Suppressor macrophage (primary cell): Measurements from ENCODE around the gene SYT6.
A peak's percentile ranks its signal among the peaks of the same experiment; 100 is the strongest.

Experiments
- DNase-seq, 4 experiments: peaks; one replicate each; pipeline ENCODE4 v3.0.0-alpha.2; 2020 to 2022

The SYT6 gene

DNA sequence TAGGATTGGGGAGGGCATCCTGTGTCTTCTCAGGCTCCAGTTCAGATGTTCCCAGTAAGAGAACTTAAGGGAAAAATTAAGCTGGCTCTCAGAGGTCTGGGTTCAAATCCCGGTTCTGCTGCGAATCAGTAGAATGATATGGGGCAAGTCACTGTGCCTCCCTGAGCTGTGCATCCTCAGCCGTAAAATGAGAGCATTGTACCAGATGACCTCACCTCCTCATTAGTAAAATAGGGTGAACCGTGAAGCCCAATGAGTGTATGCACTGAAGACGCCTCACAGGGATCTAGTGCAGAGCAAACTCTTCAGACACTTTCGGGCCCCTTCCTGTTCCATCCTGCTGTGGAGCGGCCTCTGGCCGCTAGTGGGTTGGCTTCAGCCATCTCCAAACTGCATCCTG is 36.0 kb downstream of the SYT6 start:
- no peak for DNase-seq

DNA sequence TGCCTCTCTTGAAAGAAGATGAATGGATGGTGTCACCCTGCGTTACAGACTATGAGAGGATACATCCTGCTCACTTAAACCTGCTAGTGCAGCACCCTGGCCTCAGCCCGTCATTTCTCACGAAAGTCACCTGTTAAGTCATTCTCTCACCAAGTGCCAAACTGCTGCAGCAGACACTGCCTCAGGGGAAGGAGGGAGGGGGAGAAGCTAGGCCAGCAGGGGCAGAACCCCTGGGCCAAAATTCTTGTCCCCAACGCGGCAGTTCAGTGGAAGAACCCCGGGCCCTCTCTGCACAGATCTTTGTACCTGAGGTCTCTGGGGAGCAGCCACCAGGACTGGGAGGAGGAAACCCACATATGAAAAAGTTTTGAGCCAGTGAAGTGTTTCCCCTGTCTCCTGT is 37.6 kb downstream of the SYT6 start:
- no peak for DNase-seq

DNA sequence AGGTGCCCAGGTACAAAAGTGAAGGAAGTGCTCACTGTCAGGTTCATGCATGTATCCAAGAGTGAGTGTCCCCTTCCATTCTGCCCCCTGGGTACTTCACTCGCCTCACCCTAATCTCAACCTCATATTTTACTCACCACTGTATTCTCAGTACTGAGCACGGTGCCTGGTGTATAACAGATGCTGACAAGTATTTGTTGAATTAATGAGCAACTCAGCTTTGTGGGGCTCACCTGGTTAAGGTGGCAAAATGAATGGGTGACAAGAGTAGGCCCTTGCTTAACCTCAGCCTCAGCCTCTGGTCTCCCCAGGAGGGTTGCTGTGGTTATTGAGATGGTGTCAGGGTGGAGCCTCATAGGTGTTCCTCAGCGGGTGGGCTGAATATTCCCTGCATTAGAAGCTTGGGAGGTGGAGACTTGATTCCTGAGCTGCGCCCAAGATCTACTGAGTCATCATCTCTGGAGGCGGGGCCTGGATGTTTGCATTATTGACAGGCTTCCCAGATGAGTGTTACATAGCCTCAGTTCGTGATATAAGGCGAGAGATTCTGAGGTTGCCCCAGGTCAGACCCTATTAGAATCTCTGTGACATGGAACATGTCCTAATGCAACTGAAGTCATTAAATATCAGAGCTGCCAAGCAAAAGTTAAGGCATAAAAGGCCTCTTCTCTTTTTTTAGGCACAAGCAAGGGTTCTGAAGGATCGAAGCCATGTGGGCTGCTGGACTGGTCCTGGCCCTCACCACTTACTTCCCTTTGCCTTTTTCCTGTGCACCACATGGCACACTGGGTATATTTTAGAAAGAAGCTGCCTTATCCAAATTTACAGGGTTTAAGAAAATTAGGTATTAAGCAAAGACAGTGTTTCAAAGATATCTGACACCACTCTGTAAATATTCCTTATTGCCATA is 39.2 kb downstream of the SYT6 start:
- peak; percentile 55 to 71 (median 68) for DNase-seq

GRCh38 chr1:114113411-114114184 is 40.1 kb downstream of the SYT6 start:
- peak; percentile 79 to 92 (median 90) for DNase-seq

DNA sequence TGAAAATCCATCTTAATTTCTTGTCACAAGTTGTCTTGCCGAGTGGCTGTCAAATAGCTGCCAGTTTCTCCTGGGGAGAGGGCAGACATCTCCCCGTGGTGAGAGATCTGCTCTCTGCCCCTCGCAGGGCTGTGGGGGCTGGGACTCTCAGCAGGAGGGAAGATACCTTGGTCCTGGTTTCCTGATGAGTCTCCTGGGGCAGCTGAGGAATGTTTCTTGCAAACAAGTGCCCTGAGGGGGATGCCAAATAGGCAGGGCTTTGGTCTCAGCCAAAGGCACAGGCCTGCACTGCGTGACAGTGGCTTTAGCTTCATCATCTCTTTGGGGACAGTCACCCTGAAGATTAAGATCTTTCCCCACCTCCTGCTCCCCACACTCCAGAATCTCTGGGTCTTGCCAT is 40.9 kb downstream of the SYT6 start:
- no peak for DNase-seq

GRCh38 chr1:114111731-114112641 is 41.7 kb downstream of the SYT6 start:
- no peak for DNase-seq

- DNase-seq, result peak; percentile 38 to 79 (median 62)
Observed at GRCh38 chr1:114109981-114110380, 43.7 kb downstream of the SYT6 start.

DNA sequence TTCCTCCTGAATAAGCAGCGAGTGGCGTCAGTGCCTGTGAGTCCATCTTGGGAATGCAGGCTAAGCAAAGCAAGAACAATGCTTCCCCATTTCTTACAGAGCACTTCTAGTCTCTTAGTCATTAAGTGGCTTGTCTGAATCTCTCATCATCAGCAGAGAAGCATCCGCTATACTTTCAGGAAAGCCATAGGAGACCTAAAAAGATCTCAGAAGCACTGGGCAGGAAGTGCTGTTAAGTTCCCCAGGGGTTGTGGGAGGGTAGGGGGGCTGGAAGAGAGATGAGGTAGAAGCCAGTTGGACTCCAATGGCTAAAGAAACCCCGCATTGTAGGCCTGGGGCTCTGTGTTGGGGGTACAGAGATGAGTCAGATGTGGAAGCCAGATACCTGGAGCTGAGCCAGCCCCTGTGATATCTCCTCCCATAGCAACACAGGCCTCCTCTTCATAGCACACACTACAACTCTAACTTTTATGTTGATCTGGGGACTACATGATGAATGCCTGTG is 44.9 kb downstream of the SYT6 start:
- DNase-seq, result peak; percentile 80 to 95 (median 90)

- DNase-seq, result peak in 1 of 4 experiments; percentile 41
Observed at GRCh38 chr1:114107474-114108435, 45.9 kb downstream of the SYT6 start.

DNA sequence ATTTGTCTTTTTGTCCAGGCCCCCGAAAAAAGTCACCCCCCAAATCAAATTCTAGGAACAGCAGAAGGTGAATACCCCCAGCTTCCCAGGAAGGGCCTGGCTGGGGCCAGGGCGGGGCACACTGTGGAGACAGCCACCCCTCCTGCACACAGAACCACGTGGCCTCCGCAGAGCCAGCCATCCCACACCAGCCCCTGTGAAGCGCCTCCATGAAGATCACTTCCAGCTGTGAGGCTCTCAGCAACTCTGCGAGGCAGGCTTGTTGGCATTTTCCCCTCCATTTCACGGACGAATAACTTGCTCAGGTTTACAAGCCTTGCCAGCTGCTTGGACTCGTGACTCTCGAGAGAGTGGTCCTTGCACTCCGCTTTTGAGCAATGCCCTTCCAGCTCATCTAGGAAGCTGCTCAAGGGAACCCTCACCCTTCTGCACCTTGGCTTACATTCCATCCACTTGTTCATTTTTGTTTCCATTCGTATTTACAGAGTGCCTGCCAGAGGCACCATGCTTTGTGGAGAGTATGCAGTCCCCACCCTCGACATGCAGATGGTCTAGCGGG is 48.2 kb downstream of the SYT6 start:
- DNase-seq, result no peak

DNA sequence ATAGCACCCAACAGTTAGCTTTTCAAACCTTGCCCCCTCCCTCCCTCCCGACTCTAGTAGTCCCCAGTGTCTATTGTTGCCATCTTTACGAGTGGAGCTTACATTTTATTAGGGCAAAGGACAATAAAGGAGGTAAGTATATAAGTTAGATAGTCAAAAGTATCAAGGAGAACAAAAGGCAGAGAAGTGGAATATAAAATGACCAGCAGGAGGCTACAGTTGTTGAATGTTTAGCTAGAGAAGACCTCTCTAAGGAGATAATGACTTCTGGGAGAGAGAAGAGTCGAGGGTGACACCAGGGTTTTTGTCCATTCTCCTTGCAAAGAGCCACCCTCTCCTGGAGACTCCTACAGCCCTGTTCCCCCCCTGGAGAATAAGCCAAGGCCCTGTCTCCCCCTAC is 48.7 kb downstream of the SYT6 start:
- no peak for DNase-seq

DNA sequence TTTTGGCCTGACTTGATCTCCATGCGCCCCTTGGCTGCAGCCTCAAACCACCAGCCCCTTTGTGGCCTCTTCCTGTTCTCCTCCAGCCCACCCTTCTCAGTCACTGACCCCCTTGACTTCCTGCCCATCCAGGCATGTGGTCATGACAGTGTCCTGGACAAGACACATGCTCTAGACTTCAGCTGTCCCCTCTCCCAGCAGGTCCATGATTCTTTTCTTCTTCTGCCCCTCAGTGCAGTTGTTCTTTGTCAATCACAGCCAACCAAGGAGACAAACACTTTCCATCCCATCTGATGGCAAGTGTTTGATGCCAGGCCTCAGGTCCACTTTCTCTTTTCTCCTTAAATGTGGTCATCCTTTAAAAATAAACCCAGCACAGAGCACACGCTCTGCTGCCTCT is 49.7 kb downstream of the SYT6 start:
- no peak for DNase-seq

DNA sequence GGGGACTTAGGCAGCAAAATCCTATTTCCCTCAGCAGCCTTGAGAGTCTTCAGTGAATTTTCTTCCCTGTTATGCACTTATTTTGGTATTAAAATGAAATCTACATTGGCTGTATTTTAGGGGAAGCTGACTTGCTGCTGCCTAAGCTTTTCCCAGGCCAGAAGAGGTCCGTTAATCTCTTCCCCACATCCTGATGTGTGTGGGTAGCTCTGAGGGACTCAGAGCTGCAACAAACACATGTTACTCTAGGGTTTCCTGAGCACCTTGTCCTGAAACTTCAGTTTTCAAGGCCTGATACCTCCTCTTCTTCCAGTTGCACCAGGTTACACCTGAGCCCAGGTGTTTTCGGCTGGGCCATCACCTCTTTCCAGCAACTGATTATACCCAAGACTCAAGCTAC is 51.5 kb downstream of the SYT6 start:
- peak in 1 of 4 experiments; percentile 45 for DNase-seq

DNA sequence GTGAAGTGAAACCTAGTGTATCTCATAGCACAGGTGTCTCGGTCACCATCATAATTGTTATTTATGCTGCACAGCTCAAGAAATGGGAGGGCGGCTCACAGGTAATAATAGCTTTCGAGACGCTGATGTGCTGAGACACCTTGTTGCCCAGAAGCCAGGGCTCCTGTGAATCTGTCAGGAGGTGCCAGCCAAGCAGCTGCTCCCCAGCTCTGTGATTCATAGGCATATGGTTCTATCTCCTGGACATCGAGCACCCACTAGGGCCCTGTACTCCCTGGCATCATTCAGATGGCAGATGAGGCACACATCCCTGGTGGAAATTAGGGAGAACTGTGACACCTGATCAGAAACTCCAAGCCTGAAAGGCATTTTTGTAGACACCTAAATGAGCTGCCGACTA is 53.5 kb downstream of the SYT6 start:
- no peak for DNase-seq

- no peak for DNase-seq
Observed at GRCh38 chr1:114099268-114099667, 54.4 kb downstream of the SYT6 start.

GRCh38 chr1:114097109-114097508 is 56.6 kb downstream of the SYT6 start:
- no peak for DNase-seq

- no peak for DNase-seq
Observed at GRCh38 chr1:114094675-114095074, 59.0 kb downstream of the SYT6 start.

GRCh38 chr1:114094363-114094634 is 59.4 kb downstream of the SYT6 start:
- peak; percentile 34 to 49 (median 42) for DNase-seq

GRCh38 chr1:114093624-114094362 is 59.9 kb downstream of the SYT6 start:
- DNase-seq, result peak; percentile 21 to 58 (median 40)
